Measurements from ENCODE around the gene ING5.

- TF ChIP-seq CTCF (IDR thresholded peaks at IDR 0.05; ENCODE audit: low read depth, low read length) = no peak
- no peak for TF ChIP-seq EZH2phosphoT487 (IDR thresholded peaks at IDR 0.05; ENCODE audit: low read depth)
Measured at GRCh38 chr2:241759067-241759807, 57.4 kb downstream of the ING5 start.

Data from OCI-LY3 (cell line).